ENCODE measurements around the gene ZBTB16.

GRCh38 chr11:114070464-114071139 lies 11.1 kb downstream of the ZBTB16 start:
- TF ChIP-seq EP300 (IDR thresholded peaks at IDR 0.05) (no peak), CTCF (IDR thresholded peaks at IDR 0.05) (no peak)

Data from sigmoid colon (tissue), 4 donors.